ENCODE measurements around the gene CCDC88B. TPM values are rescaled to one million over a fixed set of nuclear protein-coding genes. Genes with fewer than 3 reads are reported as not detected.

CCDC88B gene
- total and polyA plus RNA-seq, 8 donors, result 4.7 to 35.7 (median 6.6) TPM

- intact Hi-C loops (cut with DNase I), result no loop called here
- Histone ChIP-seq H3K4me3 (no peak overlapping the region), H3K27ac (no peak overlapping the region), H3K9me3 (no peaks in the 10 kb centered on the region), H3K4me1 (no peaks in the 10 kb centered on the region), H3K27me3 (no peaks in the 10 kb centered on the region), H3K36me3 (peaks cover 0 to 53% of the 10 kb centered on the region in 2 donors)
- no peak for TF ChIP-seq CTCF (IDR thresholded peaks at IDR 0.05)
- ATAC-seq (no peak), DNase-seq (no peak)
Measured at GRCh38 chr11:64372021-64372420, 32.0 kb downstream of the CCDC88B start.

GRCh38 chr11:64372802-64373597 is 33.0 kb downstream of the CCDC88B start:
- Histone ChIP-seq H3K27me3 (no peaks in the 10 kb centered on the region), H3K36me3 (peaks cover 0 to 43% of the 10 kb centered on the region in 2 donors), H3K27ac (no peak overlapping the region), H3K4me1 (no peaks in the 10 kb centered on the region), H3K4me3 (no peak overlapping the region), H3K9me3 (no peaks in the 10 kb centered on the region)
- intact Hi-C loops (cut with DNase I), result no loop called here
- no peak for TF ChIP-seq CTCF (IDR thresholded peaks at IDR 0.05)
- ATAC-seq, result no peak
- no peak for DNase-seq

GRCh38 chr11:64373598-64373974 is 33.6 kb downstream of the CCDC88B start:
- ATAC-seq (no peak), DNase-seq (no peak)
- no peak for TF ChIP-seq CTCF (IDR thresholded peaks at IDR 0.05)

GRCh38 chr11:64376071-64376470 is 36.1 kb downstream of the CCDC88B start:
- Histone ChIP-seq H3K9me3 (no peaks in the 10 kb centered on the region), H3K36me3 (peaks cover 0 to 12% of the 10 kb centered on the region in 2 donors), H3K27ac (no peak overlapping the region), H3K27me3 (peaks cover 0 to 19% of the 10 kb centered on the region in 2 donors), H3K4me3 (no peak overlapping the region), H3K4me1 (no peaks in the 10 kb centered on the region)
- no peak for TF ChIP-seq CTCF (IDR thresholded peaks at IDR 0.05)
- no peak for ATAC-seq
- intact Hi-C loops (cut with DNase I), result no loop called here
- DNase-seq, result no peak

More at GRCh38 chr11:64373598-64373974, 33.6 kb downstream of the CCDC88B start:
- Histone ChIP-seq H3K9me3 (no peaks in the 10 kb centered on the region), H3K4me3 (no peak overlapping the region), H3K4me1 (no peaks in the 10 kb centered on the region), H3K27me3 (peaks cover 0 to 3% of the 10 kb centered on the region in 2 donors), H3K36me3 (peaks cover 0 to 37% of the 10 kb centered on the region in 2 donors), H3K27ac (no peak overlapping the region)
- intact Hi-C loops (cut with DNase I), result no loop called here

GRCh38 chr11:64378335-64378880 is 38.4 kb downstream of the CCDC88B start:
- Histone ChIP-seq H3K4me3 (no peak overlapping the region), H3K27ac (no peak overlapping the region), H3K9me3 (no peaks in the 10 kb centered on the region), H3K4me1 (no peaks in the 10 kb centered on the region), H3K27me3 (peaks cover 0 to 37% of the 10 kb centered on the region in 2 donors), H3K36me3 (no peaks in the 10 kb centered on the region)
- TF ChIP-seq CTCF (IDR thresholded peaks at IDR 0.05), result no peak
- no peak for ATAC-seq
- intact Hi-C loops (cut with DNase I), result no loop called here
- DNase-seq, result no peak

Data from left lung (tissue), 10 donors.